Activated effector memory CD4-positive, alpha-beta T cell treated with Interleukin-2 at 50 U/mL for 16 hours (primary cell): ENCODE results near the gene P2RY12.
"Not testable (repeated sequence)": the region's sequence is repeated elsewhere in the genome, so short reads cannot be mapped to it uniquely, and the experiment has no call there.

Experiments used
- DNase-seq: peaks from one replicate; pipeline ENCODE4 v3.0.0-alpha.2; 2020

P2RY12 gene

DNA sequence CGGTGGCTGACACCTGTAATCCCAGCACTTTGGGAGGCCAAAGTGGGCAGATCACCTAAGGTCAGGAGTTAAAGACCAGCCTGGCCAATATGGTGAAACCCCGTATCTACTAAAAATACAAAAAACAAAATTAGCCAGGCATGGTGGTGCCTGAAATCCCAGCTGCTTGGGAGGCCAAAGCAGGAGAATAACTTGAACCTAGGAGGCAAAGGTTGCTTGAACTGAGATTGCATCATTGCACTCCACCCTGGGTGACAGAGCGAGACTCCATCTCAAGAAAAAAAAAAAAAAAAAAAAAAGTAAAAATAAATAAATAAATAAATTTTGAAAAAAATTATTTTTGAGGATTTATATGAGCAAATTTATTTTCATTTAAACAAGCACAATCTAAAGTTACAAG is 7.6 kb upstream of the P2RY12 start:
- DNase-seq: not testable (repeated sequence)

DNA sequence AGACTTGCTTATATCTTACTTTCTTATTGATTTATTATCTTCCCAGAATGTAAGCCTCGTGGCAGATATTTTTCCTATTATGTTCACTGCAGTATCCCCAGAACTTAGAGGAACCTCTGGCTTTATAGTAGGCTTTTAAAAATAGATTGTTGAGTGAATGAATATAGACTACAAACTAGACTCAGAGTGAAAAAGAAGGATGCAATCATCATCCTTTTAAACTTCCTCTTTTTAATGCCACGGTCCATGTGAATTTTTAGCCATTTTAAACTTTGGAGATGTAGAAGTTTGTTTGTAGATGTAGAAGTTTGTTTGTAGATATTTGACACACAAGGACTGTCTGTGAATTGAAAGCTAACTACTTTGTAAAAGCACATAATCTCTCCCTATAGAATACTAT is 7.2 kb upstream of the P2RY12 start:
- DNase-seq: no peak

DNA sequence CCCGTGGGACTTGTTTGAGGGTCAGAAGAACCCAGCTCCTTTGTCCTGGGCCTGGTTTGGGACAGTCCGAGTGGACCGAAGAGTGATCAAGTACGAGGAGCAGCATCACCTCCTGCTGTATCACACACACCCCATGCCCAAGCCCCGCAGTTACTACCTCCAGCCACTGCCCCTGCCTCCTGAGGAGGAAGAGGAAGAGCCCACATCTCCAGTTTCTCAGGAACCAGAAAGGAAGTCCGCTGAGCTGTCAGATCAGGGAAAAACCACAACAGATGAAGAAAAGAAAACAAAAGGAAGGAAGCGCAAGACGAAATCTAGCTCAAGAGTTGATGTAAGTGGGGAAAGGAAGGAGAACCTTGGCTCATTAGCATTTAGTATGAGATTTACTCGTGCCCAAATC is 3.3 kb upstream of the P2RY12 start:
- no peak for DNase-seq

- DNase-seq: no peak
Observed at GRCh38 chr3:151387432-151387831, 2.9 kb upstream of the P2RY12 start.

- DNase-seq: no peak
Observed at GRCh38 chr3:151386056-151386455, 1.5 kb upstream of the P2RY12 start.

GRCh38 chr3:151383956-151384355 is 597 bp downstream of the P2RY12 start:
- DNase-seq: no peak

- no peak for DNase-seq
Observed at GRCh38 chr3:151383111-151383510, 1.4 kb downstream of the P2RY12 start.

GRCh38 chr3:151382671-151383070 is 1.9 kb downstream of the P2RY12 start:
- no peak for DNase-seq

DNA sequence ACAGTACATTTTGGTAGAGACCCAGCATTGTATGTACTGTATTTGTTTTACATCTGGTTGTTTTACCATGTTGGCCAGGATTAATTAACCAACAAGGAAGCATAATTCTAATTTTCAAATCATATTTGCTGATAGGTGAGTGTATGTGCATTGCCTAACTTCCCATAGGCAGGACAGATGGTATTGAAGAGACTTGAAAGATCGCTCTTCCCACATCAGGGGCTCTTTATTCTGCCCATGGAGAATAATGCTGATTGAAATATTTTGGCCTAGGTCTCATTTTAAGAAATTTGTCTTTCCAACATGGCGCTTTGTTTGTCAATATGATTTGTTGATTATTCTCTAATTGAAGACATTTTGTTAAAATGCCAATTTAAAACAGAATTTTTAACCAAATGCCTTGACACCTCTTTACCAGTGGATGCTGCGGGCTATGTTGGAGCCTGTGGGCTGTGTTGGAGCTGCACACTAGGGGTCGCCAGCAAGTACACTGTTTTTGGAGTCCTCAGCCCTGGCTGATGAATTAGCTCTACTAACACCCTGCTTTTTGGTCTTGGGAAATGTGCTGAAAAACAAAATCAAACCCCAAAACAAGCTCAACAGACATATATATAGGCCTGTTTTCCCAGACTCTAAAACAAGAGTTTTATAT is 5.3 kb downstream of the P2RY12 start:
- DNase-seq: no peak

DNA sequence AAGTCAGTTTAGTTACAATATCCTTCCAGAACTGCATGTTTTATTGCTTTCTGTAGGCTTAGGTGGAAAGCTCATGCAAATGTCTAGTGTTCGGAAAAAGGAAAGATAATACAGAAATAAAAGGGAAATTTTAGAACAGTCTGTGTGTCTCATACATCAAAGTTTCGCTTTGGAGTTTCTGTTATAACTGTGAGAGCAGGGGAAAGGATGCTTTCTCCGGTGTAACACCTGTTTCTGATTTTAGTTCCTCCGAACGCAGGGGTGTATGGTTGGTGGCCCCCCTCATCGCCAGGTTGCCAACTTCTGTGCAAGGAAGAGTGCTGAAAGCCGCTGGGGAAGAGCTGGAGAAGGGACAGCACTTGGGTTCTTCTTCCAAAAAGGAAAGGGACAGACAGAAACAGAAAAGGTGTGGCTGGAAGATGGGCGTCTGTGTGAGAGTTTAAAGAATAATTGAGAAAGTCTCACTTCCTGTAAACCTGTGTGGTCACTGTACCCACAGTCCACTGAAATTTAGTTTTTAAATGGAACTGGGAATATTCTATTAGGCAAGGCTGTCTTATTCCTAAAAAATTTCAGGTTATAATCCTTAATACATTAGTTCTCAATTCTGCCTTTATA is 6.7 kb downstream of the P2RY12 start:
- DNase-seq: no peak

DNA sequence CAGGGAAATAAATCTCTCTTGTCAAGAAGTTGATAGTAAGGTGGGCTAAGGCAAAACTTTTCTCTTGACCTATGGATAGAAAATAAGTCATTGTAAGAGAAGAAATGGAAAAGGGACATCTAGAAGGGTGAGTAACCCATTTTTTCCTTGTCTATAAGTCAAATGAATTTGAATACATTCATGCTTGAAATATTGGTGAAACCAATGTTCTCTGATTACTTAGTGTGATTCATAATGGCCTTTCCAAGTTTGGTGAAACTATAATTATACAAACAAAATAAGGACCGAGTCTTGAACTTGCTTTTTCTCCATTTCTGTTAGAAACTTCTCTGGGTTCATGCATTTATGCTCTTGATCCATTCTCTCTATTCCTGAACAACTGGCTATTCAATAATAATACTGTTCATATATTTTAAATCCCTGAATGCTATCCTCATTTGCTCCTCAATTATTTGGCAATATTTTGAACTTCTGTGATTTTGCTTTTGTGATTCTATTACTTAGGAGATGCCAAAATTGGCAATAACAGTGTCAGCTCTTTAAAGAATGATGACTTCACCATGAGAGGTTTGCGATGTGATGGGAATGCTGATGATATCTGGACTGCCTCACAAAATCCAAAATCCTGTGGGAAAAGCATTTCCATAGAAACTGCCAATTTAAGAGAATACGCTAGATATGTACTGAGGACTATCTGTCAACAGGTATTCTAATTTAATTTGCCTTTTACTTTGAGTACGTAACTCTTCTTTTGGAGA is 12.3 kb downstream of the P2RY12 start:
- no peak for DNase-seq

- DNase-seq: no peak
Observed at GRCh38 chr3:151371526-151371925, 13.0 kb downstream of the P2RY12 start.

DNA sequence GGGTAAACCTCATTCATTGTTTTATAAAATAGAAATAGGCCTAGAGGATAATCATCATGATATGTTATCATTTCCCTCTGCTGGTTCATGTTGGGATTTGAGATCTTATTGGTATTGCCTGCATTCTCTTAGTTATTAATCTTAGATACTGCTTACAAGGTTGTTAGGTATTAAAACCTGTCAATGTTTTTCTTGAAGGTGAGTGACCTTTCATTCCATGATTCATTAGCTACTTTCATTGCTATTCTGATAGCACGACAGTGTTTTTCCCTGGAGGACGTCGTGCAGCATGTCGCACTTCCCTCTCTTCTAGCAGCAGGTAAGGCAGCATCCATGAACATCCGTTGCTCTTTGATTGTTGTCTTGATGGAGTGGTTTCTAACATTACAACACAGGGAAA is 17.1 kb downstream of the P2RY12 start:
- DNase-seq: no peak

DNA sequence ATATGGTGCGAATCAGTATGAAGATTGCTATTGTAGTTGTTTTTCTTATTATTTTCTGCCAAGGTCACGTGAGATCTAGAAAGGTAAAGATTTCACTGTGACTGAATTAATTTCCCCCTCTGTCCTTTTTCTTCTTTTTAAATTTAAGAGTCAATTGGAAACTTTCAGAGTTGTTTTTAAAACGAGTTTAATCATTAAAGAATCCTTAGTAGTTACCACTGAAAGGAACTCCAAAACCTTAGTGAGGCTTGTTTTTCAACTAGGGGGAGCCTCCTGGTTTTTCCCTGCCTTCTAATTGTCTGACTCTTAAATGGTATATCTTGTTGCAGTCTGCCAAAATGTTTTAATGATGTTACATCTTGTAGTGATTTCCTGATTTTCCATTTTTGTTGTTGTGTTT is 17.6 kb downstream of the P2RY12 start:
- no peak for DNase-seq

GRCh38 chr3:151362751-151363174 is 21.8 kb downstream of the P2RY12 start:
- no peak for DNase-seq

DNA sequence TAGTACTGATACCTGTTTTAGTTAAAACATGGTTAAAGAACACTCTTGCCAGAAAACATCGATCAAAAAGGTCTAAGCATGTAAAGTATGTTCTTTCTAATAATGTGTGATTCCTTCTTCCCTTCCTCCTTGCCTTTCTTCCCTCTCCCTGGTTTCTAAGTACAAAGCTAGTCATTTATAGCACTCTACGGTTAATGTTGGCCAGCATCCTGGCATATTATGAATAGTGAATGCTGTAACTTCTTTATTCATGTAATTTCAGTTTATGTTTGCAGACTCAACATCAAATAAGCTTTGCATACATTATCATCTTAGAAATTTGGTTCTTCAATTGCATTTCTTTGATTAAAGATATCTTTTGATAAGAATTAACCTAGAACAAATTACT is 27.1 kb downstream of the P2RY12 start:
- DNase-seq: no peak

DNA sequence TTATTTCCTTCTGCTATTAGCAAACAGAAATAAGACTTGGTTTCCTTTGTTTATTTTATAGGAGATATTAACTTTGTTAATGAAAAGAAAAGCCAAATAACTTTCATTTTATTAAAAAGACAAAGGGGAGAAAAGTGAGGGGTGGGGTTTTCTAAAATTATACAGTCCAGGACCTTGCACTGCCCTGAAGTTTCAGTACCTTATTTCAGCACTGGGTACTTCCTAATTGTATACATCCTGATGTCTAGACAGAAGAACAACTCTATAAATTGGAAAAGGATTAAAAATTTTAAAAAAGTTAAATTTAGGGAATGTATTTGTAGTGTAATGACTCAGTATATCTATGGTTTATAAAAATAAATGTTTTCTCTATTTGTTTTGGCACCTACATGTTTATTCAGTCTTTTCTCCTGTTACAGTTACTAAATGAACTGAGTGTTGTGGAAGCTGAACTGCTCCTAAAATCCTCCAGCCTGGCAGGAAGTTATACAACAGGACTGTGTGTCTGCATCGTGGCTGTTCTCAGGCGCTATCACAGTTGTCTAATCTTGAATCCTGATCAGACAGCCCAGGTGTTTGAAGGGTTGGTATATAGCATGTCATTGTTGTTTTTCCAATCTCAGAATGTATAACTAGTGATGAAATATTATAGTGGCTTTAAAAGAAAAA is 27.6 kb downstream of the P2RY12 start:
- DNase-seq: no peak

- DNase-seq: no peak
Observed at GRCh38 chr3:151351648-151352047, 32.9 kb downstream of the P2RY12 start.

GRCh38 chr3:151351219-151351618 is 33.3 kb downstream of the P2RY12 start:
- no peak for DNase-seq

DNA sequence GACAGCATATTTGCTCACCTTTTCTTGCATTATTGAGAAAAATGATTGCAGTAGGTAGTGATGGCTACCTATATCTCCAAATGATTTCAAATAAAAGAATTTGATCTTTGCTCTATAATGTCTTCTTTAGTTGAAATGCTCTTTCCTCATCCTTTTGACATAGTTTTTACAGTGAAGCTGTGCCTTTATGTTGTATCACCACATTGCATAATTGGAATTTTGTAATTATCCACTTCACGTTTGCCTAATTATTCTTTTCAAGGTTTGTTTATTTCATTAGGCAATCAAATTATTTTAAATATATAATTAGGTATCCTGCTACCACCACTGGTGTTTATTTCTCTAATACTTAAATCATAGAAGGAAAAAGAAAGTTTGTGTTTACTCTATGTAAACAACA is 33.9 kb downstream of the P2RY12 start:
- DNase-seq: no peak

DNA sequence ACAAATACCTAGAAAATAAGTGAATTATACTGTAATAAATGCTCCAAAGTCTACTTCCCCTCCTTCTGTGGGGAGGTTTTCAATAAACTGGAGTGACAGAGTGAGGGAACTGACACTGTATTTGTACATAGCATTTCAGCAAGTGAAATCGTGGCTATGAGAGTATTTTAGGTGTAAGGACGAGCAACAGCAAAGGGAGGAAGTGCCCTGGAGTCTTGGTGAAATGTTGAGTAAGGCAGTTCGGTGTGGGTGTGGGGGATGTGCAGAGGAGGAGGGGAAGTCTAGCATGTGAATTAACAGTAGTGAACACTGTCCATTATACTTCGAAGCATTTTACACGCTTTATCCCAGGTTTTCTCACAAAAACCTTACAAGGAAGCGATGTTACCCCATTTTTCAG is 37.1 kb downstream of the P2RY12 start:
- DNase-seq: no peak

GRCh38 chr3:151346292-151346691 is 38.3 kb downstream of the P2RY12 start:
- DNase-seq: no peak

GRCh38 chr3:151345859-151346258 is 38.7 kb downstream of the P2RY12 start:
- no peak for DNase-seq

DNA sequence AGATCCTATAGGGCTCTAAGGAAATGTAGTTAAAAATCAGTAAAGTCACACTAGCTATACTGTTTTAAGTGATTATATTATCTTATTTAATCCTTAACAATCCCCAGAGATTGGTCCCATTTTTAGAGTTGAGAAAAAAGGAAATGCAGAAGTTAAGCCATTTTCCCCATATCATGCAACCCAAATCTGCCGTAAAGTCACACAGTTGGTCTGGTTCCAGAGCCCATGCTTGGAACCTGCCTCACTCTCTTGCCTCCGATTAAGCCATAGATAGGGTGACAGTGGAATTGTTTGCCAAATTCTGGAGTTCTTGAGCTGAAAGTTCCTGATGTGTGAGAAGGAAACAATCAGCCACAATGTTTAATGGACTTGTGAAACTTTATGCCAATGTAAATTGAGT is 52.9 kb downstream of the P2RY12 start:
- no peak for DNase-seq
